H9 (cell line): ENCODE measurements around the gene PLEKHN1. TPM values are rescaled to one million over a fixed set of nuclear protein-coding genes. Genes with fewer than 3 reads are reported as not detected.

Source experiments
- DNase-seq: peaks from one replicate; pipeline ENCODE4 v3.0.0-alpha.2; 2017
- H2AFZ ChIP-seq: one replicate; pipeline ENCODE4 v1.6.1; 2013; ENCODE audit warnings: mild to moderate bottlenecking, low read length, control low read depth, moderate library complexity
- H2AK5ac ChIP-seq: 2 replicates; pipeline ENCODE4 v1.6.1; 2013; ENCODE audit warnings: low read length, control low read depth, mixed read lengths; ENCODE audit not compliant: insufficient read length
- H2BK120ac ChIP-seq: one replicate; pipeline ENCODE4 v1.6.1; 2013; ENCODE audit warnings: low read depth, mild to moderate bottlenecking, low read length, control low read depth, inconsistent platforms; ENCODE audit not compliant: poor library complexity, severe bottlenecking
- H2BK12ac ChIP-seq: 2 replicates; pipeline ENCODE4 v1.6.1; 2013; ENCODE audit warnings: low read length, control low read depth, mixed read lengths, low read depth; ENCODE audit not compliant: insufficient read length
- H2BK15ac ChIP-seq: 2 replicates; pipeline ENCODE4 v1.6.1; 2013; ENCODE audit warnings: low read depth, low read length, control low read depth
- H2BK20ac ChIP-seq: one replicate; pipeline ENCODE4 v1.6.1; 2013; ENCODE audit warnings: low read depth, mild to moderate bottlenecking, low read length, control low read depth, inconsistent platforms; ENCODE audit not compliant: poor library complexity, severe bottlenecking
- H2BK5ac ChIP-seq: 2 replicates; pipeline ENCODE4 v1.6.1; 2013; ENCODE audit warnings: low read length, control low read depth, mixed read lengths; ENCODE audit not compliant: insufficient read length
- H3K14ac ChIP-seq: 2 replicates; pipeline ENCODE4 v1.6.1; 2013; ENCODE audit warnings: low read length, control low read depth; ENCODE audit not compliant: insufficient read depth
- H3K18ac ChIP-seq: 2 replicates; pipeline ENCODE4 v1.6.1; 2013; ENCODE audit warnings: low read depth, mild to moderate bottlenecking, mixed read lengths, low read length, control low read depth; ENCODE audit not compliant: insufficient read length
- H3K23ac ChIP-seq: 2 replicates; pipeline ENCODE4 v1.6.1; 2013; ENCODE audit warnings: low read length, control low read depth, mixed read lengths, low read depth; ENCODE audit not compliant: insufficient read length
- H3K23me2 ChIP-seq: 2 replicates; pipeline ENCODE4 v1.6.1; 2013; ENCODE audit warnings: low read depth, mild to moderate bottlenecking, mixed read lengths, low read length, control low read depth; ENCODE audit not compliant: insufficient read length, poor library complexity, severe bottlenecking
- H3K27ac ChIP-seq: 2 replicates; pipeline ENCODE4 v1.5.1; 2013; ENCODE audit warnings: low read length, control low read depth, mixed read lengths, low read depth; ENCODE audit not compliant: insufficient read length
- H3K27me3 ChIP-seq: 2 replicates; pipeline ENCODE4 v1.6.1; 2013; ENCODE audit warnings: low read length, control low read depth, inconsistent platforms; ENCODE audit not compliant: insufficient read depth
- H3K4ac ChIP-seq: 2 replicates; pipeline ENCODE4 v1.6.1; 2013; ENCODE audit warnings: low read depth, mild to moderate bottlenecking, control low read depth, inconsistent platforms, low read length, moderate library complexity
- H3K4me1 ChIP-seq: 2 replicates; pipeline ENCODE4 v1.6.1; 2013; ENCODE audit warnings: low read length, control low read depth, inconsistent platforms; ENCODE audit not compliant: insufficient read depth
- H3K4me2 ChIP-seq: 2 replicates; pipeline ENCODE4 v1.6.1; 2013; ENCODE audit warnings: low read length, control low read depth, mixed read lengths; ENCODE audit not compliant: insufficient read length, insufficient read depth
- H3K56ac ChIP-seq: 2 replicates; pipeline ENCODE4 v1.6.1; 2013; ENCODE audit warnings: low read depth, mild to moderate bottlenecking, mixed read lengths, low read length, control low read depth; ENCODE audit not compliant: insufficient read length
- H3K79me1 ChIP-seq: 2 replicates; pipeline ENCODE4 v1.6.1; 2013; ENCODE audit warnings: low read depth, mild to moderate bottlenecking, moderate library complexity, low read length, control low read depth, inconsistent platforms; ENCODE audit not compliant: insufficient read depth, poor library complexity, severe bottlenecking
- H3K79me2 ChIP-seq: 2 replicates; pipeline ENCODE4 v1.6.1; 2013; ENCODE audit warnings: low read length, control low read depth, inconsistent platforms; ENCODE audit not compliant: insufficient read depth
- H3K9ac ChIP-seq: 2 replicates; pipeline ENCODE4 v1.6.1; 2013; ENCODE audit warnings: low read length, control low read depth, mixed read lengths; ENCODE audit not compliant: insufficient read length; ENCODE audit errors: extremely low read depth
- H3K9me3 ChIP-seq: one replicate; pipeline ENCODE4 v1.6.1; 2013; ENCODE audit warnings: low read depth, low read length, inconsistent platforms; ENCODE audit not compliant: control insufficient read depth
- H3T11ph ChIP-seq: one replicate; pipeline ENCODE4 v1.6.1; 2013; ENCODE audit warnings: mild to moderate bottlenecking, low read length, control low read depth, inconsistent platforms
- H4K20me1 ChIP-seq: one replicate; pipeline ENCODE4 v1.6.1; 2013; ENCODE audit not compliant: control insufficient read depth, insufficient read length, insufficient read depth
- H4K5ac ChIP-seq: 2 replicates; pipeline ENCODE4 v1.6.1; 2013; ENCODE audit warnings: low read depth, mild to moderate bottlenecking, mixed read lengths, low read length, control low read depth; ENCODE audit not compliant: insufficient read length
- H4K8ac ChIP-seq: replicated peaks from 2 replicates; pipeline ENCODE4 v1.6.1; 2013; ENCODE audit warnings: low read length, control low read depth, mixed read lengths, low read depth; ENCODE audit not compliant: insufficient read length
- H4K91ac ChIP-seq: 2 replicates; pipeline ENCODE4 v1.6.1; 2013; ENCODE audit warnings: low read depth, mild to moderate bottlenecking, moderate library complexity, mixed read lengths, low read length, control low read depth; ENCODE audit not compliant: insufficient read length
- H3K27ac Mint-ChIP-seq, 3 experiments: 2 replicates in 2 of 3; 3 replicates in 1 of 3; pipeline ENCODE4 v1.8.0; 2020 to 2021; ENCODE audit warnings: mixed read lengths in 3 of 3, mild to moderate bottlenecking in 1 of 3, moderate library complexity in 1 of 3
- H3K27me3 Mint-ChIP-seq: 2 replicates; pipeline ENCODE4 v1.8.0; 2021; ENCODE audit warnings: low read depth, mild to moderate bottlenecking, moderate library complexity, mixed read lengths
- H3K36me3 Mint-ChIP-seq, 3 experiments: 2 replicates in 2 of 3; 3 replicates in 1 of 3; pipeline ENCODE4 v1.8.0; 2020 to 2021; ENCODE audit warnings: low read depth in 3 of 3, mixed read lengths in 3 of 3; ENCODE audit not compliant: insufficient read depth in 1 of 3
- H3K4me1 Mint-ChIP-seq, 2 experiments: 2 replicates each; pipeline ENCODE4 v1.8.0; 2020; ENCODE audit warnings: mixed read lengths in 2 of 2
- H3K4me3 Mint-ChIP-seq, 2 experiments: 2 replicates in 1 of 2; 3 replicates in 1 of 2; pipeline ENCODE4 v1.8.0; 2020 to 2021; ENCODE audit warnings: mild to moderate bottlenecking in 2 of 2, mixed read lengths in 2 of 2, moderate library complexity in 1 of 2
- H3K9me3 Mint-ChIP-seq, 2 experiments: 2 replicates in 1 of 2; 3 replicates in 1 of 2; pipeline ENCODE4 v1.8.0; 2020; ENCODE audit warnings: mild to moderate bottlenecking in 2 of 2, mixed read lengths in 2 of 2, moderate library complexity in 1 of 2
- WGBS: extraction: QIAGEN DNeasy Blood & Tissue Kit; methylation state at CpG from one replicate; pipeline ENCODE4 v1.1.7; 2013; ENCODE audit warnings: missing lambda C conversion rate, low lambda C conversion rate, mixed read lengths; ENCODE audit not compliant: insufficient read length; ENCODE audit errors: extremely low coverage; 5-methylcytosine and 5-hydroxymethylcytosine counted together
- total RNA-seq: library from RNA; stranded (reverse); gene quantifications from 2 replicates; pipeline ENCODE4 v1.2.1, GENCODE V29; 2021
- TF ChIP-seq, protein P1 (sequence below): fragments of 200-600 bp; sonication (generic); conservative IDR thresholded peaks from 3 replicates; pipeline ENCODE4 v1.8.0; 2021; ENCODE audit warnings: antibody characterized with exemption, mild to moderate bottlenecking

PLEKHN1 gene
- total RNA-seq, 1 experiment from 2014 or later, result 3.0 TPM

DNA sequence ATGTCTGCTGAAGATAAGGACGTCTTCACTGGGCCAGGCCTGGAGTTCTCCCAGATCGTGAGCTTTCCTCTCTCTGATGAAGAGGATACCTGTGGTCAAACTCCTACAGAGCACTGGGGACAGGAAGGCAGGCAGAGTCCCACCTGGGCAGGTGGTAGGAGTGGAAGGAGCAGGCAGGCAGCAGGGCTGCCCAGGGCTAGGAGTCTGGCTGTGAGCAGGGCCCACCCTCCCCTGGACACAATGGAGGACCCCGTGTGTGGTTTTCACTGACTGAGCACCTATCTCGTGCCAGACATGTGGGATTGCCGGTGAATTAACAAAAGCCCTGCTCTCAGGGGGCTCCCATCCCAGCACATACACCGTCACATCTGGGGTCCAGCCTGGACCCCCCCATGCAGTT lies 47.4 kb upstream of the PLEKHN1 start:
- no peak overlapping the region for H2AFZ ChIP-seq
- no peak overlapping the region for H3K27ac ChIP-seq
- no peaks in the 10 kb centered on the region for H3K79me2 ChIP-seq
- no peaks in the 10 kb centered on the region for H3K79me1 ChIP-seq
- Mint-ChIP-seq H3K27me3 (peaks cover 98% of the 10 kb centered on the region), H3K36me3 (peaks cover 0 to 4% (median 0%) of the 10 kb centered on the region in 3 experiments; a peak in 3 of 7 replicates), H3K9me3 (peaks cover 2 to 5% of the 10 kb centered on the region in 2 experiments; a peak in 2 of 5 replicates), H3K27ac (no peak overlapping the region), H3K4me1 (peaks cover 17 to 22% of the 10 kb centered on the region in 2 experiments), H3K4me3 (peak overlapping the region in 1 of 2 experiments; percentile 3; a peak in 1 of 5 replicates)
- no peak overlapping the region for H3K56ac ChIP-seq
- no peak overlapping the region for H2BK15ac ChIP-seq
- no peak overlapping the region for H3K18ac ChIP-seq
- no peak overlapping the region for H4K91ac ChIP-seq
- no CpG with 5 or more reads among the region's 6 CpGs for WGBS
- no peaks in the 10 kb centered on the region for H3K23me2 ChIP-seq
- no peak overlapping the region for H3K23ac ChIP-seq
- H2AK5ac ChIP-seq, result no peak overlapping the region
- H3K9ac ChIP-seq, result no peak overlapping the region
- DNase-seq, result no peak
- H3K4me1 ChIP-seq, result no peaks in the 10 kb centered on the region
- no peak overlapping the region for H3T11ph ChIP-seq
- H4K5ac ChIP-seq, result no peak overlapping the region
- H2BK5ac ChIP-seq, result no peak overlapping the region
- H3K4ac ChIP-seq, result no peak overlapping the region
- no peak overlapping the region for H3K4me2 ChIP-seq
- peaks cover 6% of the 10 kb centered on the region for H4K20me1 ChIP-seq
- H2BK12ac ChIP-seq, result no peak overlapping the region
- H2BK20ac ChIP-seq, result no peak overlapping the region
- H2BK120ac ChIP-seq, result no peak overlapping the region
- H3K27me3 ChIP-seq, result peaks cover 38% of the 10 kb centered on the region
- no peak overlapping the region for H3K14ac ChIP-seq
- TF ChIP-seq, protein P1, sequence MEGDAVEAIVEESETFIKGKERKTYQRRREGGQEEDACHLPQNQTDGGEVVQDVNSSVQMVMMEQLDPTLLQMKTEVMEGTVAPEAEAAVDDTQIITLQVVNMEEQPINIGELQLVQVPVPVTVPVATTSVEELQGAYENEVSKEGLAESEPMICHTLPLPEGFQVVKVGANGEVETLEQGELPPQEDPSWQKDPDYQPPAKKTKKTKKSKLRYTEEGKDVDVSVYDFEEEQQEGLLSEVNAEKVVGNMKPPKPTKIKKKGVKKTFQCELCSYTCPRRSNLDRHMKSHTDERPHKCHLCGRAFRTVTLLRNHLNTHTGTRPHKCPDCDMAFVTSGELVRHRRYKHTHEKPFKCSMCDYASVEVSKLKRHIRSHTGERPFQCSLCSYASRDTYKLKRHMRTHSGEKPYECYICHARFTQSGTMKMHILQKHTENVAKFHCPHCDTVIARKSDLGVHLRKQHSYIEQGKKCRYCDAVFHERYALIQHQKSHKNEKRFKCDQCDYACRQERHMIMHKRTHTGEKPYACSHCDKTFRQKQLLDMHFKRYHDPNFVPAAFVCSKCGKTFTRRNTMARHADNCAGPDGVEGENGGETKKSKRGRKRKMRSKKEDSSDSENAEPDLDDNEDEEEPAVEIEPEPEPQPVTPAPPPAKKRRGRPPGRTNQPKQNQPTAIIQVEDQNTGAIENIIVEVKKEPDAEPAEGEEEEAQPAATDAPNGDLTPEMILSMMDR, result no peak
- H4K8ac ChIP-seq, result no peak overlapping the region
- H3K9me3 ChIP-seq, result no peaks in the 10 kb centered on the region
